B cell (primary cell): ENCODE data around the gene CCDC34. TPM values are rescaled to one million over a fixed set of nuclear protein-coding genes. Genes with fewer than 3 reads are reported as not detected.

Source experiments
- ATAC-seq: fragments of 200-7000 bp; cut with Tn5 transposase; one replicate; pipeline ENCODE4 v1.10.0; 2021; ENCODE audit warnings: low read depth, mild to moderate bottlenecking, moderate number of reproducible peaks, moderate library complexity
- CTCF ChIA-PET: fragments of 350-600 bp; sonication (Branson Sonifier 250); formaldehyde crosslinking; loops from one replicate; lab custom pipeline; 2021; ENCODE audit warnings: antibody characterized with exemption, inconsistent platforms; lab: Charles Lee
- POLR2A ChIA-PET: fragments of 350-600 bp; sonication (Branson Sonifier 250); formaldehyde crosslinking; loops from one replicate; lab custom pipeline; 2021; ENCODE audit warnings: antibody characterized with exemption; lab: Charles Lee
- DNase-seq: peaks from one replicate; pipeline ENCODE4 v3.0.0; 2013
- H2AFZ ChIP-seq: 2 replicates; pipeline ENCODE4 v1.6.1; 2012; ENCODE audit warnings: mild to moderate bottlenecking, low read depth, low read length; ENCODE audit not compliant: insufficient read depth, poor library complexity, severe bottlenecking
- H3K27ac ChIP-seq, 2 donors: 1 replicate in 1 of 2; 2 replicates in 1 of 2; pipeline ENCODE4 v1.5.1; 2012 to 2013; ENCODE audit warnings: low read length in 2 of 2, mild to moderate bottlenecking in 2 of 2, moderate library complexity in 1 of 2
- H3K27me3 ChIP-seq, 4 experiments: fragments of 200-600 bp in 1 of 4; sonication (generic) in 1 of 4; replicated peaks in 1 of 4; 1 replicate in 2 of 4; 2 replicates in 2 of 4; pipeline versions ENCODE4 v1.6.1 to v1.7.0; 2013 to 2016; ENCODE audit warnings: low read length in 3 of 4, mild to moderate bottlenecking in 2 of 4, mixed read lengths in 1 of 4, moderate library complexity in 1 of 4; ENCODE audit not compliant: insufficient read depth in 4 of 4, control insufficient read depth in 3 of 4; ENCODE audit errors: control extremely low read depth in 1 of 4
- H3K36me3 ChIP-seq, 2 experiments: replicated peaks in 1 of 2; 1 replicate in 1 of 2; 2 replicates in 1 of 2; pipeline versions ENCODE4 v1.6.1 to v1.7.1; 2013; ENCODE audit warnings: low read length in 1 of 2; ENCODE audit not compliant: insufficient read depth in 2 of 2, control insufficient read depth in 1 of 2; ENCODE audit errors: control extremely low read depth in 1 of 2, extremely low read depth in 1 of 2
- H3K4me1 ChIP-seq, 2 donors: fragments of 200-600 bp in 1 of 2; sonication (generic) in 1 of 2; 1 replicate in 1 of 2; 2 replicates in 1 of 2; pipeline versions ENCODE4 v1.5.1 to v1.6.1; 2013 to 2017; ENCODE audit warnings: low read length in 2 of 2; ENCODE audit not compliant: control insufficient read depth in 2 of 2, insufficient read depth in 2 of 2
- H3K4me2 ChIP-seq: replicated peaks from 2 replicates; pipeline ENCODE3; 2012; ENCODE audit warnings: mild to moderate bottlenecking, low read depth, low read length; ENCODE audit not compliant: poor library complexity, severe bottlenecking
- H3K4me3 ChIP-seq, 5 experiments: fragments of 200-600 bp in 1 of 5; sonication (generic) in 1 of 5; 1 replicate in 3 of 5; 2 replicates in 2 of 5; pipeline versions ENCODE4 v1.5.1 to v1.7.0; 2011 to 2016; ENCODE audit warnings: low read length in 4 of 5, mild to moderate bottlenecking in 4 of 5, low read depth in 2 of 5, control low read depth in 1 of 5, moderate library complexity in 1 of 5; ENCODE audit not compliant: insufficient read depth in 1 of 5; ENCODE audit errors: control extremely low read depth in 1 of 5, extremely low read depth in 1 of 5
- H3K79me2 ChIP-seq: fragments of 200-600 bp; sonication (generic); one replicate; pipeline ENCODE4 v1.6.0; 2016; ENCODE audit warnings: low read length; ENCODE audit not compliant: control insufficient read depth, insufficient read depth
- H3K9ac ChIP-seq: fragments of 200-600 bp; sonication (generic); 2 replicates; pipeline ENCODE4 v1.6.1; 2017; ENCODE audit warnings: mild to moderate bottlenecking, low read length, moderate library complexity
- H3K9me3 ChIP-seq, 3 donors: one replicate each; pipeline versions ENCODE4 v1.6.1 to v1.7.1; 2013; ENCODE audit warnings: low read length in 2 of 3; ENCODE audit not compliant: control insufficient read depth in 2 of 3, insufficient read depth in 1 of 3; ENCODE audit errors: control extremely low read depth in 1 of 3
- H4K20me1 ChIP-seq: 2 replicates; pipeline ENCODE4 v1.6.0; 2012; ENCODE audit warnings: mild to moderate bottlenecking, low read length; ENCODE audit not compliant: insufficient read depth, control insufficient read depth, poor library complexity, severe bottlenecking
- H3K27ac Mint-ChIP-seq: one replicate; pipeline ENCODE4 v1.8.0; 2021; ENCODE audit warnings: mixed read lengths
- H3K27me3 Mint-ChIP-seq: one replicate; pipeline ENCODE4 v1.8.0; 2021; ENCODE audit warnings: mixed read lengths
- H3K4me1 Mint-ChIP-seq: one replicate; pipeline ENCODE4 v1.8.0; 2021; ENCODE audit warnings: mixed read lengths
- H3K4me3 Mint-ChIP-seq: one replicate; pipeline ENCODE4 v1.8.0; 2021; ENCODE audit warnings: mixed read lengths
- H3K9me3 Mint-ChIP-seq: one replicate; pipeline ENCODE4 v1.8.0; 2022; ENCODE audit warnings: mixed read lengths; ENCODE audit not compliant: insufficient read depth
- EZH2 ChIP-seq: IDR thresholded peaks from 2 replicates; pipeline ENCODE4 v1.6.1; 2012; ENCODE audit warnings: borderline replicate concordance, low read depth, mild to moderate bottlenecking, moderate library complexity, low read length; ENCODE audit not compliant: insufficient read depth, poor library complexity, severe bottlenecking
- intact Hi-C: fragments of 100-400 bp; cut with micrococcal nuclease; formaldehyde crosslinking; loops from one replicate; pipeline ENCODE4 v1.10.0; 2022
- polyA plus RNA-seq: library from polyadenylated mRNA; depleted of rRNA; stranded (reverse); fragments of >200 nt; gene quantifications from 2 replicates; pipeline ENCODE4 v1.2.3, GENCODE V29; 2012
- total RNA-seq, 2 donors: library from RNA; stranded (reverse); fragments of 120-200 nt in 1 of 2; gene quantifications; 1 replicate in 1 of 2; 2 replicates in 1 of 2; pipeline versions ENCODE4 v1.2.3 to v1.2.4, GENCODE V29; 2013 to 2022
- TF ChIP-seq, protein P1 (sequence below): fragments of 200-600 bp; IDR thresholded peaks from one replicate; pipeline ENCODE4 v1.8.0; 2022; ENCODE audit warnings: antibody characterized with exemption, mild to moderate bottlenecking

Gene CCDC34
- total and polyA plus RNA-seq, 2 donors (not counting 1 experiment from before 2014, with no cell fraction given): 0.94 to 4.1 TPM

DNA sequence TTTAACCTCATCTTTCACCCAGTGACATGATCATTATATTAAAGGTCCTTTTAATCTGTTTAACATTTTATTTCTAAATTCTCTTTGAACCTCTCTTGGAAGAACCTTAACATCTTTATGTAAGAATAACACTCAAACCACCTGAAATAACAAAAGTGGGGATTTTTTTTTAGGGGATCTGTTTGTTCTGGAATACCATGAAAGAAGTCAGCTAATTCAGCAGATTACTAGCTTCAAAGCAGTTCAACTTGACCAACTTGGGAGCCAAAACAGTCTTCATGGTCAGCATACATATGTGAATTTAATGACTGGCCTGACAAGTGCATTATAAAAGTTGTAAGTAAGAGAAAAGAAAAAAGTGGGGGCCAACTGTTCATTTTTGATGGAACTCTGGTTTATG, 52.3 kb downstream of the CCDC34 start:
- Mint-ChIP-seq H3K27ac (no peak overlapping the region), H3K9me3 (no peaks in the 10 kb centered on the region), H3K27me3 (peaks cover 9% of the 10 kb centered on the region), H3K4me1 (no peaks in the 10 kb centered on the region), H3K4me3 (no peak overlapping the region)
- ChIA-PET POLR2A (no interaction called here), CTCF (no interaction called here)
- Histone ChIP-seq H3K9me3 (peaks cover 0 to 3% (median 0%) of the 10 kb centered on the region in 3 donors), H3K79me2 (no peaks in the 10 kb centered on the region), H2AFZ (no peak overlapping the region), H3K27ac (no peak overlapping the region), H3K27me3 (no peaks in the 10 kb centered on the region), H4K20me1 (no peaks in the 10 kb centered on the region), H3K4me3 (no peak overlapping the region), H3K4me2 (no peak overlapping the region), H3K9ac (no peak overlapping the region), H3K36me3 (no peaks in the 10 kb centered on the region), H3K4me1 (no peaks in the 10 kb centered on the region)
- ATAC-seq: no peak
- no peak for DNase-seq
- intact Hi-C loops: no loop called here
- no peak for TF ChIP-seq EZH2
- TF ChIP-seq, protein P1, sequence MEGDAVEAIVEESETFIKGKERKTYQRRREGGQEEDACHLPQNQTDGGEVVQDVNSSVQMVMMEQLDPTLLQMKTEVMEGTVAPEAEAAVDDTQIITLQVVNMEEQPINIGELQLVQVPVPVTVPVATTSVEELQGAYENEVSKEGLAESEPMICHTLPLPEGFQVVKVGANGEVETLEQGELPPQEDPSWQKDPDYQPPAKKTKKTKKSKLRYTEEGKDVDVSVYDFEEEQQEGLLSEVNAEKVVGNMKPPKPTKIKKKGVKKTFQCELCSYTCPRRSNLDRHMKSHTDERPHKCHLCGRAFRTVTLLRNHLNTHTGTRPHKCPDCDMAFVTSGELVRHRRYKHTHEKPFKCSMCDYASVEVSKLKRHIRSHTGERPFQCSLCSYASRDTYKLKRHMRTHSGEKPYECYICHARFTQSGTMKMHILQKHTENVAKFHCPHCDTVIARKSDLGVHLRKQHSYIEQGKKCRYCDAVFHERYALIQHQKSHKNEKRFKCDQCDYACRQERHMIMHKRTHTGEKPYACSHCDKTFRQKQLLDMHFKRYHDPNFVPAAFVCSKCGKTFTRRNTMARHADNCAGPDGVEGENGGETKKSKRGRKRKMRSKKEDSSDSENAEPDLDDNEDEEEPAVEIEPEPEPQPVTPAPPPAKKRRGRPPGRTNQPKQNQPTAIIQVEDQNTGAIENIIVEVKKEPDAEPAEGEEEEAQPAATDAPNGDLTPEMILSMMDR: no peak

DNA sequence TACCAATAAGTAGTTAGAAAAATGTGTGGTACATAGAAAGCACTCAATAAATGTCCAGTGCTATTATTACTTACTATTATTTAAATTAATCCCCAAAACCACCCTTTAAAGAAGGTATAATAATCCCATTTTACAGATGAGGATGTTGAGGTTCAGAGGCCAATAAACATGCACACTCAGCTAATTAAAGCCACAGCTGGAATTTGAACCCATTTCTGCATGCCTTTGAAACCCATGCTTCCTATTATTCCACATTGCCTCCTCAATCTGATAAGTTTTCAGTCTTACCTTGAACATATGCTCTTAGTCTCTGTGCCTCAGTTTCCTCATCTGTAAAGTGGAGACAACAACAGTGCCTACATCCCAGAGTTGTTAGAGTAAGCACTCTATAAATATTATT, 52.8 kb downstream of the CCDC34 start:
- H3K4me1 Mint-ChIP-seq: no peaks in the 10 kb centered on the region
- Histone ChIP-seq H3K4me2 (no peak overlapping the region), H2AFZ (no peak overlapping the region), H3K4me1 (no peaks in the 10 kb centered on the region), H3K79me2 (no peaks in the 10 kb centered on the region), H3K9me3 (peaks cover 0 to 8% (median 2%) of the 10 kb centered on the region in 3 donors), H4K20me1 (no peaks in the 10 kb centered on the region), H3K27ac (no peak overlapping the region), H3K9ac (no peak overlapping the region), H3K27me3 (no peaks in the 10 kb centered on the region), H3K4me3 (no peak overlapping the region), H3K36me3 (no peaks in the 10 kb centered on the region)
- POLR2A ChIA-PET: no interaction called here
- H3K27ac Mint-ChIP-seq: no peak overlapping the region
- TF ChIP-seq, protein P1: no peak
- TF ChIP-seq EZH2: no peak
- intact Hi-C loops: no loop called here
- no peak overlapping the region for H3K4me3 Mint-ChIP-seq
- CTCF ChIA-PET: interaction anchor here (0.9 kb wide), 1 partner anchor 14 kb away, joined by 3 read pairs; no protein-coding TSS in a partner anchor
- peaks cover 9% of the 10 kb centered on the region for H3K27me3 Mint-ChIP-seq
- DNase-seq (no peak), ATAC-seq (no peak)
- peaks cover 2% of the 10 kb centered on the region for H3K9me3 Mint-ChIP-seq
